Fibroblast of pulmonary artery (primary cell): ENCODE results near the gene ALPL.
"Not testable (repeated sequence)": the region's sequence is repeated elsewhere in the genome, so short reads cannot be mapped to it uniquely, and the experiment has no call there.

Source experiments
- DNase-seq: peaks from one replicate; pipeline ENCODE4 v3.0.0-alpha.2; 2010; ENCODE audit warnings: low read depth
- H3K4me3 ChIP-seq: replicated peaks from 2 replicates; pipeline ENCODE4 v1.5.1; 2011; ENCODE audit warnings: low read depth, mild to moderate bottlenecking, control low read depth, low read length, moderate library complexity
- TF ChIP-seq, protein P1 (sequence below): IDR thresholded peaks from 2 replicates; pipeline ENCODE4 v1.5.1; 2011; ENCODE audit warnings: mild to moderate bottlenecking, control low read depth, low read length, inconsistent platforms; ENCODE audit errors: missing control alignments

Gene ALPL

DNA sequence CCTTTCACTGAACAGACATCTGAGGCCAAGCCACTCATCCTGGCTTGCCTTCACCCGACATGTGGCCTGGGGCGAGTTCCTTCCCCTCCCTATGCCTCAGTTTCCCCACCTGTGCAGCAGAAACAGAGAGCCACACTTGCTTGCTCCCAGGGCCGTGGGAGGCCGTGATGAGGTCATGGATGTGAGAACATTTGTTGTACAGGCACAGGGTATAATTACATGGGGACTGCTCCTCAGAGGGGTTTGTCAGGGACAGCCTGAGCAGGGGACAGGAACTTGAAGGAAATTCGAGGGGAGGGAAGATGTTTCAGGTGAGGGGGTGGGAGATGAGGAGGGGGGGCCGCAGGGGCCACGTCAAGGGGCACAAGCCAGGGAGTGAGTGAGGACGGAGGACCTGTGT, 56.1 kb downstream of the ALPL start:
- TF ChIP-seq, protein P1, sequence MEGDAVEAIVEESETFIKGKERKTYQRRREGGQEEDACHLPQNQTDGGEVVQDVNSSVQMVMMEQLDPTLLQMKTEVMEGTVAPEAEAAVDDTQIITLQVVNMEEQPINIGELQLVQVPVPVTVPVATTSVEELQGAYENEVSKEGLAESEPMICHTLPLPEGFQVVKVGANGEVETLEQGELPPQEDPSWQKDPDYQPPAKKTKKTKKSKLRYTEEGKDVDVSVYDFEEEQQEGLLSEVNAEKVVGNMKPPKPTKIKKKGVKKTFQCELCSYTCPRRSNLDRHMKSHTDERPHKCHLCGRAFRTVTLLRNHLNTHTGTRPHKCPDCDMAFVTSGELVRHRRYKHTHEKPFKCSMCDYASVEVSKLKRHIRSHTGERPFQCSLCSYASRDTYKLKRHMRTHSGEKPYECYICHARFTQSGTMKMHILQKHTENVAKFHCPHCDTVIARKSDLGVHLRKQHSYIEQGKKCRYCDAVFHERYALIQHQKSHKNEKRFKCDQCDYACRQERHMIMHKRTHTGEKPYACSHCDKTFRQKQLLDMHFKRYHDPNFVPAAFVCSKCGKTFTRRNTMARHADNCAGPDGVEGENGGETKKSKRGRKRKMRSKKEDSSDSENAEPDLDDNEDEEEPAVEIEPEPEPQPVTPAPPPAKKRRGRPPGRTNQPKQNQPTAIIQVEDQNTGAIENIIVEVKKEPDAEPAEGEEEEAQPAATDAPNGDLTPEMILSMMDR = no peak
- no peak for DNase-seq
- H3K4me3 ChIP-seq = no peak overlapping the region

DNA sequence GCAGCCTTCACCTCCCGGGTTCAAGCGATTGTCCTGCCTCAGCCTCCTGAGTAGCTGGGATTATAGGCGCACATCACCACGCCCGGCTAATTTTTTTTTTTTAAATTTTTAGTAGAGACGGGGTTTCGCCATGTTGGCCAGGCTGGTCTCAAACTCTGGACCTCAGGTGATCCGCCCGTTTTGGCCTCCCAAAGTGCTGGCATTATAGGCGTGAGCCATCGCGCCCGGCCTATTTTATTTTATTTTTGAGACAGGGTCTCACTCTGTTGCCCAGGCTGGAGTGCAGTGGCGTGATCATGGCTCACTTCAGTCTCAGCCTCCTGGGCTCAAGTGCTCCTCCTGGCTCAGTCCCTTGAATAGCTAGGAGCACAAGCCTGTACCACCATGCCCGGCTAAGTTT, 57.1 kb downstream of the ALPL start:
- DNase-seq, H3K4me3 ChIP-seq: not testable (repeated sequence)

GRCh38 chr1:21567241-21568005, 58.2 kb downstream of the ALPL start:
- DNase-seq = peak; percentile 39
- H3K4me3 ChIP-seq = no peak overlapping the region
- TF ChIP-seq, protein P1 = no peak

- TF ChIP-seq, protein P1 = no peak
- no peak for DNase-seq
- H3K4me3 ChIP-seq = no peak overlapping the region
Observed at GRCh38 chr1:21568006-21568746, 59.0 kb downstream of the ALPL start.

- DNase-seq = no peak
- no peak overlapping the region for H3K4me3 ChIP-seq
- TF ChIP-seq, protein P1 = no peak
Observed at GRCh38 chr1:21568809-21569385, 59.7 kb downstream of the ALPL start.

DNA sequence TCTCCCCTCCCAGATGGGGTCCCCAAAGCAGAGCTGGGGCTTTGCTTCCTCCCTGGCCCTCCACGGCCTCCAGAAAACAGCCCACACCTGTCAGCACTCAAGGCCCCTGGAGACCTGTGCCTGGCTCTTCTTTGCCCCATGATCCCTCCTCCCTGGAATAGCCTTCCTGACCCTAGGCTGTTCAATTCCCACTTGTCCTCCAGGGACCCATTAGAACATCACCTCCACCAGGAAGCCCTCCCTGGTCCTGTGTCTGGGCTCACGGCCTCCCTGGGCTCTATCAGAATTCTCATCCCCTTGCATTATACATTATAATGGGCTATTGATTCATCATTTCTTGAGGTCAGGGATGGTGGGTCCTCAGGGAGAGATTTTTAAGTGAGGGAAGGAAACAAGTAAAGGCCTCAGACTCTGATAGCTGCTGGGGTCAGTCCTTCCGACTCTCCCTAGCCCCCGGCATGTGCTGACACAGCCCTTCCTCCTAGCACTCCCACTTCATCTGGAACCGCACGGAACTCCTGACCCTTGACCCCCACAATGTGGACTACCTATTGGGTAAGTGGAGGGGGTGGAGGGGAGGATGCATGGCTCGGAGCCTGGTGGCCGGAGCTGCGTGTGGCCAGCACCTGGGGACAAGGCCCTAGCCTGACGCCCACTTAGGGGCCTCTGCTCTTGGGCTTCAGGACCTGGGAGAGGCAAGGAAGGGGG, 60.8 kb downstream of the ALPL start:
- TF ChIP-seq, protein P1 = no peak
- no peak overlapping the region for H3K4me3 ChIP-seq
- no peak for DNase-seq

DNA sequence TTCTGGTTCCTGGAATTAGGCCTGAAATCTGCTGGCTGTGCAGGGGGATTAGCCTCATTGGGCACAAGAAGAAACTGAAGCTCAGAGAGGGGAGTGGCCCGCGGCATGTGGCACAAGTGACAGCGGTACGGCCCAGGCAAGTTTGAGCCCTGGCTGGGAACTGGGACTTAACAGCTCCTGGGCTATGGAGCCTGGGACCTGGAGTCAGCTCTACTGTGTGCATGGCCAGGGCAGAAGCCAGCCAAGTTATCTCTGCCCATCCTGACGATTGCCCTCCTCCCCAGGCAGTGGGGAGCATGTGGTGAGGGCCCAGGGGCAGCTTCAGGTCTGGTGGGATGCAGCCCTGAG, 61.3 kb downstream of the ALPL start:
- no peak for DNase-seq
- TF ChIP-seq, protein P1 = no peak

More for the DNA sequence above, 61.3 kb downstream of the ALPL start:
- H3K4me3 ChIP-seq = no peak overlapping the region
